K562 (cell line): ENCODE data around the gene VKORC1. TPM values are rescaled to one million over a fixed set of nuclear protein-coding genes. Genes with fewer than 3 reads are reported as not detected.
A peak's percentile ranks its signal among the peaks of the same experiment; 100 is the strongest.

Experiments
- BHLHE40 ChIP-seq: IDR thresholded peaks from 2 replicates; pipeline ENCODE4 v1.6.1; 2011; ENCODE audit warnings: low read length, improper control_type of control experiment
- CBFA2T3 ChIP-seq: fragments of 450-650 bp; IDR thresholded peaks from 2 replicates; pipeline ENCODE4 v1.6.1; 2017
- E2F6 ChIP-seq, 2 experiments: IDR thresholded peaks; 2 replicates each; pipeline ENCODE4 v1.6.1; 2011; ENCODE audit warnings: borderline replicate concordance in 1 of 2, control low read depth in 1 of 2, low read depth in 1 of 2, low read length in 1 of 2, mild to moderate bottlenecking in 1 of 2, mixed read lengths in 1 of 2, moderate library complexity in 1 of 2; ENCODE audit not compliant: insufficient read depth in 1 of 2, insufficient read length in 1 of 2, poor library complexity in 1 of 2, severe bottlenecking in 1 of 2; ENCODE audit errors: extremely low read depth in 1 of 2
- HBP1 ChIP-seq: fragments of 450-650 bp; formaldehyde crosslinking; IDR thresholded peaks from 2 replicates; pipeline ENCODE4 v1.4.0; 2022; ENCODE audit warnings: missing genetic modification characterization
- IFI16 ChIP-seq: fragments of 250-450 bp; sonication (Bioruptor Pico); IDR thresholded peaks from 2 replicates; pipeline ENCODE4 v2.1.2; 2022; ENCODE audit warnings: mild to moderate bottlenecking, inconsistent platforms
- MEIS2 ChIP-seq: fragments of 450-650 bp; IDR thresholded peaks from 2 replicates; pipeline ENCODE4 v1.6.1; 2014; ENCODE audit warnings: mild to moderate bottlenecking; ENCODE audit not compliant: partially characterized antibody
- MTA2 ChIP-seq: fragments of 450-650 bp; IDR thresholded peaks from 2 replicates; pipeline ENCODE4 v1.6.1; 2016; ENCODE audit warnings: low read depth
- MYBL2 ChIP-seq, 2 experiments: fragments of 450-650 bp in 1 of 2; sonication (generic) in 1 of 2; formaldehyde crosslinking in 1 of 2; IDR thresholded peaks; 2 replicates each; pipeline versions ENCODE4 v1.6.1 to v1.8.1; 2017 to 2022; ENCODE audit warnings: borderline replicate concordance in 1 of 2, inconsistent platforms in 1 of 2, low read depth in 1 of 2, mild to moderate bottlenecking in 1 of 2, missing genetic modification reagents in 1 of 2, moderate library complexity in 1 of 2
- NFYB ChIP-seq: IDR thresholded peaks from 2 replicates; pipeline ENCODE4 v1.6.1; 2011; ENCODE audit warnings: mild to moderate bottlenecking, moderate library complexity; ENCODE audit not compliant: insufficient read length; ENCODE audit errors: extremely low read depth
- PRDM10 ChIP-seq: fragments of 450-650 bp; IDR thresholded peaks from 2 replicates; pipeline ENCODE4 v1.6.1; 2018; ENCODE audit not compliant: partially characterized antibody
- RAD21 ChIP-seq, 2 experiments: fragments of 250-450 bp in 1 of 2; fragments of 450-650 bp in 1 of 2; sonication (Bioruptor Pico) in 1 of 2; formaldehyde crosslinking in 1 of 2; IDR thresholded peaks in 1 of 2; conservative IDR thresholded peaks in 1 of 2; 2 replicates each; pipeline versions ENCODE4 v1.4.0 to v1.8.0; 2020 to 2022; ENCODE audit warnings: mild to moderate bottlenecking in 2 of 2, moderate library complexity in 1 of 2
- SRSF9 ChIP-seq: fragments of 200-400 bp; formaldehyde crosslinking; IDR thresholded peaks from 2 replicates; pipeline ENCODE4 v1.6.1; 2017; ENCODE audit warnings: low read depth, low read length, borderline replicate concordance
- TARDBP ChIP-seq: fragments of 450-650 bp; IDR thresholded peaks from 2 replicates; pipeline ENCODE4 v1.6.1; 2016
- TEAD4 ChIP-seq, 2 experiments: sonication (generic) in 1 of 2; formaldehyde crosslinking in 1 of 2; IDR thresholded peaks; 2 replicates each; pipeline versions ENCODE4 v1.6.1 to v1.8.0; 2012 to 2022; ENCODE audit warnings: borderline replicate concordance in 1 of 2, inconsistent platforms in 1 of 2, low read length in 1 of 2, mild to moderate bottlenecking in 1 of 2, missing genetic modification reagents in 1 of 2
- XRCC4 ChIP-seq: IDR thresholded peaks from one replicate; pipeline ENCODE4 v1.6.1; 2011; ENCODE audit not compliant: insufficient read depth, insufficient read length; ENCODE audit errors: extremely low read depth
- ZFP30 ChIP-seq: fragments of 250-450 bp; sonication (Bioruptor Pico); IDR thresholded peaks from 2 replicates; pipeline ENCODE4 v1.8.0; 2022; ENCODE audit warnings: moderate library complexity, mild to moderate bottlenecking, inconsistent platforms, borderline replicate concordance
- ZNF347 ChIP-seq: fragments of 450-650 bp; formaldehyde crosslinking; IDR thresholded peaks from 2 replicates; pipeline ENCODE4 v1.4.0; 2020; ENCODE audit warnings: low read depth, mild to moderate bottlenecking, moderate library complexity
- ZNF436 ChIP-seq: fragments of 250-450, 450-650 bp; sonication (Bioruptor Pico); formaldehyde crosslinking; IDR thresholded peaks from 2 replicates; pipeline ENCODE4 v1.7.0; 2020; ENCODE audit warnings: mild to moderate bottlenecking
- ZNF696 ChIP-seq: fragments of 250-450 bp; sonication (Bioruptor Pico); conservative IDR thresholded peaks from 2 replicates; pipeline ENCODE4 v1.4.0; 2020; ENCODE audit warnings: mild to moderate bottlenecking, moderate library complexity
- ZNF780A ChIP-seq: fragments of 250-450 bp; sonication (Bioruptor Pico); IDR thresholded peaks from 2 replicates; pipeline ENCODE4 v1.5.0; 2021; ENCODE audit warnings: mild to moderate bottlenecking
- ZZZ3 ChIP-seq: fragments of 450-650 bp; IDR thresholded peaks from 2 replicates; pipeline ENCODE4 v1.6.1; 2016; ENCODE audit warnings: antibody characterized with exemption, mild to moderate bottlenecking, moderate library complexity
- polyA plus RNA-seq, 8 experiments: library from polyadenylated mRNA; depleted of rRNA in 4 of 8; stranded (reverse) in 5 of 8; unstranded in 3 of 8; fragments of >200 nt; fragmentation: Nextera tagmentation in 2 of 8; fragmentation: Illumina TruSeq in 1 of 8; extraction: Ambion mirVana in 2 of 8; extraction: Trizol in 1 of 8; gene quantifications; 2 replicates each; pipeline versions ENCODE4 v1.2.1 to v1.2.3, GENCODE V29; 2011 to 2014; ENCODE audit warnings: inconsistent platforms in 1 of 8, missing spikeins in 1 of 8
- total RNA-seq, 7 experiments: library from RNA; depleted of rRNA in 6 of 7; stranded (reverse); fragments of >200 nt in 6 of 7; fragmentation: Illumina TruSeq in 2 of 7; extraction: Trizol in 2 of 7; gene quantifications; 2 replicates each; pipeline versions ENCODE4 v1.2.1 to v1.2.3, GENCODE V29; 2011 to 2021; ENCODE audit warnings: low replicate concordance in 1 of 7

The VKORC1 gene
- total and polyA plus RNA-seq, 9 of the 15 experiments (the other 6 are each of a cell fraction or from before 2014, with no cell fraction given), result 30.0 to 119 (median 62.1) TPM

- TF ChIP-seq HBP1 (CRISPR knock-in tag), result peak; percentile 98
- no peak for TF ChIP-seq ZNF780A (CRISPR knock-in tag)
- TF ChIP-seq ZZZ3, result no peak
- TF ChIP-seq NFYB, result no peak
- 0 out of 2 replicates have a peak, but pooled peaks have one; percentile 5 for TF ChIP-seq TEAD4 (IDR thresholded peaks at IDR 0.05; ENCODE audit: low read length)
- no peak for TF ChIP-seq TEAD4 (CRISPR knock-in tag; IDR thresholded peaks at IDR 0.05; ENCODE audit: borderline replicate concordance)
- TF ChIP-seq MTA2, result no peak
- 0 out of 2 replicates have a peak, but pooled peaks have one; percentile 52 for TF ChIP-seq TARDBP
- peak in 1 of 2 experiments; percentile 21 for TF ChIP-seq E2F6 (IDR thresholded peaks at IDR 0.05; ENCODE audit: borderline replicate concordance in 1 of 2, extremely low read depth in 1 of 2, insufficient read depth in 1 of 2, insufficient read length in 1 of 2, low read depth in 1 of 2, low read length in 1 of 2, poor library complexity in 1 of 2, severe bottlenecking in 1 of 2)
- no peak for TF ChIP-seq SRSF9
- no peak for TF ChIP-seq PRDM10
- TF ChIP-seq MEIS2, result no peak
- TF ChIP-seq CBFA2T3, result no peak
- TF ChIP-seq ZNF347 (CRISPR knock-in tag), result no peak
- peak; percentile 11; the same call in 1 of the 2 replicates for TF ChIP-seq BHLHE40
- no peak for TF ChIP-seq ZFP30 (CRISPR knock-in tag)
- no peak; a peak in 1 of 4 replicates for TF ChIP-seq RAD21 (CRISPR knock-in tag; conservative IDR thresholded peaks at IDR 0.05 in 1 of 2, IDR thresholded peaks at IDR 0.05 in 1 of 2)
- TF ChIP-seq ZNF436 (CRISPR knock-in tag), result no peak
- no peak for TF ChIP-seq IFI16 (CRISPR knock-in tag)
- TF ChIP-seq ZNF696 (CRISPR knock-in tag), result no peak
- no peak for TF ChIP-seq MYBL2 (IDR thresholded peaks at IDR 0.05; ENCODE audit: low read depth)
- no peak for TF ChIP-seq MYBL2 (CRISPR knock-in tag; IDR thresholded peaks at IDR 0.05; ENCODE audit: borderline replicate concordance)
- no peak for TF ChIP-seq XRCC4
These were observed 21.2 kb downstream of the VKORC1 start (continued) for GRCh38 chr16:31073142-31073969.
